ENCODE data around the gene CUBN.

- no peak for TF ChIP-seq CTCF (IDR thresholded peaks at IDR 0.05; ENCODE audit: insufficient read depth, low read depth, low read length)
- TF ChIP-seq EZH2 (IDR thresholded peaks at IDR 0.05; ENCODE audit: insufficient read depth, low read length): no peak
Observed at GRCh38 chr10:17065273-17065672, 64.3 kb downstream of the CUBN start.

Data from astrocyte (in vitro differentiated cells and primary cell).